C4-2B (cell line): ENCODE data around the gene DNM3.

Source experiments
- H3K27ac ChIP-seq: fragments of 450-650 bp; 2 replicates; pipeline ENCODE4 v1.5.1; 2017
- ZFX ChIP-seq: fragments of 450-650 bp; IDR thresholded peaks from 2 replicates; pipeline ENCODE4 v1.6.1; 2017
- TF ChIP-seq, protein P1 (sequence below): fragments of 450-650 bp; conservative IDR thresholded peaks from 2 replicates; pipeline ENCODE4 v1.5.1; 2017; ENCODE audit warnings: mild to moderate bottlenecking

DNM3 gene

DNA sequence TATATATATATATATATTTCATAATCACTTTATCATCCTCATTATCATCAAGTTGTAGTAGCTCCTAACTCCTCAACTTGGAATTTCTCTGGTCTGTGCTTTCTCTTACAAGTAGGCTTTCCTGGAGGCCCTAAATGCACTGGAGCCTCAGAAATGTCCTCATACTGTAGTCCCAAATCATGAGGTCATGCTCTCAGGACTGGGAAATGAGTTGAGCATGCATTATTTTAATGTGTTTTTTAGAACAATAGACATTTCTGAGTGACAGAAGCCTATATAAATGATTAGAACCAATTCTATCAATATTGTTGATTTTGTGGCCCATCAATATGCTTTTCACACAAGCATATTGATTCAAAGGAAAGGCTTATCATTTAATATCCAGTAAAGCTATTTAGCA, 536.3 kb downstream of the DNM3 start:
- no peak overlapping the region for H3K27ac ChIP-seq
- TF ChIP-seq ZFX = no peak
- TF ChIP-seq, protein P1, sequence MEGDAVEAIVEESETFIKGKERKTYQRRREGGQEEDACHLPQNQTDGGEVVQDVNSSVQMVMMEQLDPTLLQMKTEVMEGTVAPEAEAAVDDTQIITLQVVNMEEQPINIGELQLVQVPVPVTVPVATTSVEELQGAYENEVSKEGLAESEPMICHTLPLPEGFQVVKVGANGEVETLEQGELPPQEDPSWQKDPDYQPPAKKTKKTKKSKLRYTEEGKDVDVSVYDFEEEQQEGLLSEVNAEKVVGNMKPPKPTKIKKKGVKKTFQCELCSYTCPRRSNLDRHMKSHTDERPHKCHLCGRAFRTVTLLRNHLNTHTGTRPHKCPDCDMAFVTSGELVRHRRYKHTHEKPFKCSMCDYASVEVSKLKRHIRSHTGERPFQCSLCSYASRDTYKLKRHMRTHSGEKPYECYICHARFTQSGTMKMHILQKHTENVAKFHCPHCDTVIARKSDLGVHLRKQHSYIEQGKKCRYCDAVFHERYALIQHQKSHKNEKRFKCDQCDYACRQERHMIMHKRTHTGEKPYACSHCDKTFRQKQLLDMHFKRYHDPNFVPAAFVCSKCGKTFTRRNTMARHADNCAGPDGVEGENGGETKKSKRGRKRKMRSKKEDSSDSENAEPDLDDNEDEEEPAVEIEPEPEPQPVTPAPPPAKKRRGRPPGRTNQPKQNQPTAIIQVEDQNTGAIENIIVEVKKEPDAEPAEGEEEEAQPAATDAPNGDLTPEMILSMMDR = no peak

DNA sequence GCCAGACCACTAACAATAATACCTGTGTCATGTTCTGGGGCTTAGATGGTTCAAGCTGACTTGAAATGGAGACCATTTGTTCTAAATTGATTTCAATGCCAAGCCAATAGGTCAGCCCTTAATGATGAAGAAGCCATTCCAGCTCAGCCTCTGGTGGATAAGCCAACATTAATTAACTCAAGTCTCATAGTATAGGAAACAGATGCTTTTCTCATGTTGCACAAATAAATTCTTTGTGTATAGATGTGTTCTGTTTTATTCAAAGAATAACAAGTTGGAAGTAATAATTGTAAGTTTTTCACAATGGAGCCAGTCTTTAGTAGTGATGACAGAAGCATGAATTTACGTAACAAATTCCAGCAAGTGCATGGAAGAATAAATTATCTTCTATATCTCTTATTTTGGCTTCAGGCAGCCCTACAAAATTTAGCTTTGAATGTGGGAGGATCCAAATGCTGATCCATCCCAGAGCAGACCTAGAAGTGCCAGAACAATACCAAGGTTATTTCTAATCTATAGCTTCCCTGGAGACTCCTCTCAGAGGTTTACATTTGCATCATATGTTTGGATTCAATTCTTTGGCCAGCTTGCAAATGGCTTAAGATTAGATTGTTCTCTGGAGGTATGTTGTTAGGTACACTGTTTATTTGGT, 536.9 kb downstream of the DNM3 start:
- TF ChIP-seq ZFX = no peak
- TF ChIP-seq, protein P1 = no peak
- no peak overlapping the region for H3K27ac ChIP-seq

DNA sequence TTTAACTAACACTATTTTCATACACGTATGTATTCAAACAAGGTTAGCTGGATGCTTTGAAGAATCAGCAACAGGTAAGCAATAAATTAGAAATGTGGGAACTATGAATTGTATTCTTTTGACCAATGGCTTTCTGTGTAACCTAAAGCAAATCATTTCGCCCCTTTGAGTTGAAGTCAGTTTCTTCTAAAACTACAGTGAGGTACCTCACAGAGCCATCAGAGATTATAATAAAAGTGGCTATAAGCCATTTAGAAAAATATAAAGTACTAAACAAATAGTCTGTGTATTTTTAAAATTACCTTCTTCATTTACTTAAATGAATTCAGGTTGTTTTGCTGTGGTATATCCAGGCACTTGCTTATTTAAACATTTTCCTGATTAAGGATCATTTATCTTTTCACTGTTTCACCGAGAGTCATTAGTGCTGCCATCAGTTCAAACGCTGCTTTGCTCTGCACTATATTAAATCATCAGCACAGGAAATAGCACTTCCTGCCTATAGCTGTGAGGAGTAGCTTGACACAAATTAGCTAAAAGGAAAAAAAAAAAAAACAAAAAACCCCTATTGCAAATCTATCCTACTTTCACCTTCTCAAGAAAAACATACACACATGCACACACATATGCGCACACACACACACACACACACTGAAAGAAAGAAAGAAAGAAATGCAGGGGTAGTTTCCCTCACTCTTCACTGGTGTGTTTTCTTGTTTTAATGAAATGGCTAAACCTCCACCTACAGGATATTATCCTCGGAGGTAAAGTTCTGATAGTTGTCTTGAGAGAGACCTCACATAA, 539.3 kb downstream of the DNM3 start:
- TF ChIP-seq, protein P1 = no peak
- no peak for TF ChIP-seq ZFX
- H3K27ac ChIP-seq = no peak overlapping the region

DNA sequence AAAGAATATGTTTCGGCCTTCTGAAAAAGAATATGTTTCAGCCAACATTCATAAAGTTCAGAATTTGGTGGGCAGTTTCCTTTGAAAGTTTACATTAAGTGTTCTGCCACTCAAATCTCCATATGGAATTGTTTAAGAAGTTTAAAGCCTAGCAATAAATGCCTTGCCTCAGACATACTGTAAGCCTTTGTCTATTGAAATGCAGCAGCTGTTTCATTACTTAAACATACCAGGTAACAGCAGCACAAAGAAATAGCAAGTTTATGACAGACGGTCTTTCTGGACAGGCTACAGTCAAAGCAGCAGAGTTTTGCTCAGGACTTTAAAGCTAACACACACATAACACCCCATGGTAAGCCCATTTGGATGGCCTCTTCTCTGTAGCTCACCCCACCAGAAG, 540.6 kb downstream of the DNM3 start:
- H3K27ac ChIP-seq = no peak overlapping the region
- TF ChIP-seq ZFX = no peak
- TF ChIP-seq, protein P1 = no peak

DNA sequence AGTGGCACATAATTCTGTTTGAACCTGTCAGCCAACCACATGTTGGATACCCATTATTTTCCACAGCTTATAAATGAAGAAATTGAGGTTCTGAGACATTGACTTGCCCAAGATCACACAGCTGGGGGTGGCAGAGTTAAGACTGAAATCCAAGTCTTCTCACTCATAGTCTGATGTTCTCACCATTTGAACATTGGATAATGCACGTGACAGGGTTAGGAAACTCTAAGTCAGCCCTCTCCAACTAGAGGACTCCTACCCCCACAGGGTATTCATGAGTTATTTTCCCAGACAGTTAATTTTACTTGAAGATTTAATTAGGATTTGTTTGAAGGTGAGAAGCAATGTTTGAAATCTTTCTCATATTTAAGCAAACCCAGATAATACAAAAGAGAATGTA, 541.1 kb downstream of the DNM3 start:
- TF ChIP-seq, protein P1 = no peak
- TF ChIP-seq ZFX = no peak
- no peak overlapping the region for H3K27ac ChIP-seq

DNA sequence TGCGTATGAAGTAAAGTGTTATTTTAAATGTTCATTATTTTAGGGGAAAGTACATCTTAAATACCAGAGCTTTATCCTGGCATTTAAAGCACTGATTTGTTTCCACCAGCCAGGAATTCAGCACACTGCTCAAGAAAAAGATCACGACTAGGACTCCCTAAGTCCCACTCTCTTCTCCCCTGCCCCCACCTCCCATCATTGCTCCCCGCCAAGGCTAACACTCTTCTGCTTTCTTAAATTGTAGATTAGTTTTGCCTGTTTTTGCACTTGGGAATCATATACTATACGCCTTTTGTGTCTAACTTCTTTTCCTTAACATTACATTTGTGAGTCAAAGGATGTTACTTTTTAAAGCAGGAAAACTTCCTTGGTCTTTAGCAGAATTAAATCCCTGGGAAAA, 541.7 kb downstream of the DNM3 start:
- H3K27ac ChIP-seq = no peak overlapping the region
- TF ChIP-seq, protein P1 = no peak
- TF ChIP-seq ZFX = no peak

DNA sequence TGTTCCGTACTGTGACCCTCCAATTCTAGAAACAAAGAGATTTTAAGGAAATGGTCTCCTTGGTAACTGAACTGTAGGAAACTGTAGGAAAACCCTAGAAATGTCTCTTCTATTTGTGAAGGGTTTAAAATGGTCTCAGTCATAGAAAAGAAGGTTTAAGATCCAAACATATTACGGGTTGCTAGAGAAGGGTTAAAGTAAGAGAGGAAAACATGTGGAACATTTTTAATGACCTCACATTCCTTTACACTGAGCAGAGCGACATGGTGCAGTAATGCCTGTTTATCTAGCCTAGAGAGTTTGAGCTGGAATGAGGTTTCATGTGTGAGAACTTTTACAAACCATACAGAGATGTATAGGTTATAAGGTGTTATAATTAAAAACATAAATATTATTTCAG, 542.2 kb downstream of the DNM3 start:
- H3K27ac ChIP-seq = no peak overlapping the region
- TF ChIP-seq ZFX = no peak
- TF ChIP-seq, protein P1 = no peak
